Activated CD8-positive, alpha-beta memory T cell treated with anti-CD3 and anti-CD28 coated beads, Interleukin-2, amount 50 U/mL, for 1 hour (primary cell): ENCODE data around the gene DIPK2A.

Experiments used
- DNase-seq: peaks from one replicate; pipeline ENCODE4 v3.0.0-alpha.2; 2020; ENCODE audit errors: extremely low read depth

DIPK2A gene

DNA sequence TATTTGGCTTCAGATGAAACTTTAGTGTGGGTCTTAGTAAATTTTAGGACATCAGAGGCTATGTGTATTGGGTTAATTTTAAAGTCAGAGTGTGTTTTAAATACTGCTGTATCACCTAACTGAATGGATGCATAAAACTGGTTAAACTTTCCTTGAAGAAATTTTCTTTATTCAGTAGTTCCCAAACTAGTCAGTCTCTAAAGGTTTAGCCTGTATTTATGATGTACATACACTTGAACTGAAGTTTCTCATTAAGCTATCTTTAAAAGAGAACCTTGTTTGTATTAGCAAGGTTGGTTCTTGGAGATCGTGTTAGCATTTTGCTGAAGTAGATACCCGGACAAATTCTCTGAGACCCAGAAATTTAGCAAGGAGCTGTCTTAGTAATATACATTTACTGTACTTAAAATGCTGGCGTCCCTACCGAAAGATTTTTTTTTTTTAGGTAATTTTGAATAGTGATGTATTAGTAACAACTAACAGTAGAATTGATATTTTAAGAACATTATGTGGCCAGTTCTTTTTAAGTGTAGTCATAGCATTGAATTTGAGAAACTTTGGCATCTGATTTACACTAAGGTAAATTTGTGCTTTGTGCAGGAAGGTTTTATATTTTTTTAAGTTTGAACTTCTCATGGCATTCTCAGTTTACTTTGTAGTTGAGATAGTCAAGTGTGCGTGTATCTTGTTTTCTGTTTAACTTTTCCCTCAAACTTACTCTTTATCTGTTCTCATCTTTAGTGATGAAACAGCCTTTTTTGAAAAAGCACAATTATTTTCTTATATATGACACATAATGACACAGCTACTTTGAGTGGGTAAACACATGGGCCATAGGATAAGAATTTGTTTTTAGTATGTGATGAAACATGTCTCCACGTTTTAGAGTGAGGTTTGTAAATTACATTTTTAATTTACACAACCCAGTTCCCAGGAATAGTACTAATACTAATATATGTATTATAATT lies 2.9 kb downstream of the DIPK2A start:
- no peak for DNase-seq

DNA sequence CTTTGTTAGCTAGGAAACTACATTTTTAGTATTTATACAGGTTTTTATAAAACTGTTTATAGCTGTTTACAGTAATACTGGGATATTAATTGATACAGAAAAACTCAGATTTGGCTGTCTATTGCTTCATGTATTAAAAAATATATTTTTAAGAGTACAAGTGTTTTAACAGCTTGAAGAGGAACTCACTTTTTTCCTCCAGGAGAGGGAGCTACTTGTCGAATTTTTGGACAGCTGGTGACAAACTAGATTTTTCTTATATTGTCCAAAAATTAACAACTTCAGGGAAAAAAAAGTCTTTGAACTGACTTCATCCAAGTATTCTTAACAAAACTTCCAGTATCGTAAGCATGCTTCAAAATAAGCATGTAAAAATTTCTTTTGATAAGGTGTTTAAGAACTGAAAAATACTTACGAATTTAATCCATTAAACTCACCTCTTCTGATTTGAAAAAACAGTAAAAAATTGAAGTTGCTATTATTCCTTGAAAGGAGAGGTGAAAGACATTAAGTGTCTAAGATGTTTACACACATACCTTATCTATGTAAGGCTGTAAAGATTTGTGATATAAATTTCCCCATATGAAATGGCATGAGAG lies 4.0 kb downstream of the DIPK2A start:
- no peak for DNase-seq

DNA sequence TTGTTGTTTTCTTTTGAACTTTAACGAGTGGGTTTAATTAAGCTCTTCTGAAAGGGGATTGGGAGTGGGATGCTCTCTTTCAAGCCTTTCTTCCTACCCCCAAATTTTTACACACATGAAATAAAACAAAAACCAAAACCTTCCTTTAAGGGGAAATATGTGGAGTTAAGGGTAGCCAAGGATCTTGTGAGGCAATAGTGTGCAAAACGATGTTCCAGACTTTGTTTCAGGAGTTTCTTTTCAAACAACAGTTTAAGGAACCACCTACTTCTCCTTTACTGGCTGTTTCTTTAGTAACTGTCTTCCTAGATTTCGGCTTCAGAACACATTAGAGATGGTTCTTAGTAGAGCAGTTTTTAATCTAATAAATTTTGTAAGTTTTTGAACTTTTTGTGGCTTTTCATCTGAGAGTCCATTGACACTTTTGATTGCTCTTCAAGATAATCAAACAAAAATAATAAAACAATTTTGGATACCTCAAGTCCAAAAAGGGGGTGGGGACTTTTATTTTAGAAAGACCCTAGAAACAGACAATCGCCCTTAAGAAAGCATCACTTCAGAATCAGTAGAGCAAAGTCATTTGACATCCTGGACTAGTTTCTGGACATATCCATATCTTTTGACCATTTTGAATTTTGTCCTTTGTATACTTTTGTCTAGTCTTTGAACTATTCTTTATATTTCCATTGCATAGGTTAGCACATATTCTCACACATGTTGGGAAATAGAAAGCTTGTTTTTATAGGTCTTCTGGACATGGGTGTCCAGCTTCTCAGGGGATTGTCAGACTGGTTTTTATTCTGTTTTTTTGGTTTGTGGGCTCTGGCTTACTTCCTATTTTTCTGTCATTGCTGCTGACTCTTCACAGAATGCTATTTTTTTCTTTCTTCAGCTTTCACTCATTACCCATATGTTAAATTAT lies 6.0 kb downstream of the DIPK2A start:
- DNase-seq = no peak

DNA sequence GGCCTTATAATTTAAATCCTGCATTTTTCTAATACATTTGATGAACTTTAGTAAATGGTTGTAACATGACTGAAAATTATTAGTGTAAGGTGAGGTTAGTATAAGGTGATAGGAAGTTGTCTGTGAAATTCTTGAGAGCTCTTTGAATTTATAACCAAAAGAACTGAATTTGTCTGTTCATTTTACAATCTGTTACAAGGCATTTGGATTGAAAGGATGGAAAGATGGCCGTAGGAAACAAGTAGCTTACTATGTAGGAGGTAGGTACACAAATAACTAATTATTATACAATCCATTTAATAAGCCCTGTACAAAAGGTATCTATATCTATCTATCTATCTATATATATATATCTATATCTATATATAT lies 6.6 kb downstream of the DIPK2A start:
- no peak for DNase-seq

DNA sequence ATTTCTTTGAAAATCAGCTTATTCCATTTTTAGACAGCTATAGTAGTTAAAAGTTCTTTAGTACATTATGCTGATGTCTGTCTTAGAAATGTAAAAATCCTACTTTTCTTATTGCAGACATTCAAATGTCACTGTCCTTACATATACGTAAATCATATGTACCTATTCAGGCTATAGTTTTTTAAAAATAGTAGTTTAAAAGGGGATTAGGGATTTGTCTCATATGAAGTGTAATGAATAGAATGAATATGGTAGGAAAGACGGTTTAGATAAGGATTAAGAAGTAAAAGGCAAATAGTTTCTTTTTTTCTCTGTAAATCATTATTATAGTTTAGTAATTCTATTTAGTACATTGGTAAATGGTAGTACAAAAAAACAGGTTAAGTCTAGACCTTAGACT lies 7.4 kb downstream of the DIPK2A start:
- DNase-seq = no peak

DNA sequence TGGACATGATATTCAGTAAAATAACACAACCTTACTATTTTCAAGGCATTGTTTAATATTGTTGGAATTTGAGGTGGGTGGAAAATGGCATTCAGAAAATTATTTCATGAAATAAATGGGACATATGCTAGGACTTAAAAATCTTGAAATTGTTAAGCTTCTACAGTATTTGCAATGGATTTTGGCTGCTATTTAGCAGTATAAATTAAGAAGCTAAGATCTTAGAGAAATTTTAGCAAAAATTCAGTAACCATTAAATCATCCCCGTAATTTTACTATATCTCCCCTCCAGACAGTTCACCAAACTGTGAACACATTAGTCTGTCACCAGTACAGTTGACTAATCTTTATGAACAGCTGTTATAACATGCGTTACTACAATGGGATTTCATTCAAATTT lies 8.2 kb downstream of the DIPK2A start:
- no peak for DNase-seq

DNA sequence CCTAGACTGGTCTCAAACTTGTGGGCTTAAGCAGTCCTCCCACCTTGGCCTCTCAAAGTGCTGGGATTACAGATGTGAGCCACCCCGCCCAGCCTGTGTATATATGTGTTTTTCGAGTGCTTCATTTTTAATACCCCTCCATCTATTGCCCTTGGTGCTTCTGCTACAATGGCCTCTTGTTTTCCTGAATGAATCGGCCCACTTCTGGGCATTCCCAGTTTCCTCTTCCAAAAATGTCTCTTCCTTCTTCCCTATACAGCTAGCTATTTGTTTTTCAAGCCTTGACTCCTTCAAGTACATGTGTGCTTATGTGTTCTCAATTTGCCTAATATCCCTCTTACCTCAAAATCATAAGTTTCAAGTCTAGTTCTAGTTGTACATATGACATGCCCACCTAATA lies 16.7 kb downstream of the DIPK2A start:
- DNase-seq = no peak

DNA sequence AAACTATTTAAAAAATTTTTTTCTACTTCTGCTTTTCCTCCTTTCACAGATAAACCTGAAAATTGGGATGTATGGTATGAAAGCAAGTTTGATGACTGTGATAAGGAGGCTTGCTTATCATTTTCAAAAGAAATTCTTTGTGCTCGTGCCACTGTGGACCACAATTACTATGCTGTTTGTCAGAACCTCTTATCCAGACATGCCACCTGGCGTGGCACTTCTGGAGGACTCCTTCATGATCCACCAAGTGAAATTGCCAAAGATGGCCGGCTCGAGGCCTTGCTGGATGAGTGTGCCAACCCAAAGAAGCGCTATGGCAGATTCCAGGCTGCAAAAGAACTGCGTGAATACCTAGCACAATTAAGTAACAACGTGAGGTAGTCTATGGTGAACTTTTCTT lies 17.8 kb downstream of the DIPK2A start:
- no peak for DNase-seq

DNA sequence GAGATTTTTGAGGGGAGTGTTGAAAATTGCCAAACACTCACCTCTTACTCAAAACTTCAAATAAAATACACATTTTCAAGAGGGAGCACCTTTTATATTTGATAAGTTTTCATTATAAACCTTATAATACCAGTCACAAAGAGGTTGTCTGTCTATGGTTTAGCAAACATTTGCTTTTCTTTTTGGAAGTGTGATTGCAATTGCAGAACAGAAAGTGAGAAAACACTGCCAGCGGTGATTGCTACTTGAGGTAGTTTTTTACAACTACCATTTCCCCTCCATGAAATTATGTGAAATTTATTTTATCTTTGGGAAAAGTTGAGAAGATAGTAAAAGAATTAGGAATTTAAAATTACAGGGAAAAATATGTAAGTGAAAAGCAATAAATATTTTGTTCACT lies 20.1 kb downstream of the DIPK2A start:
- DNase-seq = no peak

DNA sequence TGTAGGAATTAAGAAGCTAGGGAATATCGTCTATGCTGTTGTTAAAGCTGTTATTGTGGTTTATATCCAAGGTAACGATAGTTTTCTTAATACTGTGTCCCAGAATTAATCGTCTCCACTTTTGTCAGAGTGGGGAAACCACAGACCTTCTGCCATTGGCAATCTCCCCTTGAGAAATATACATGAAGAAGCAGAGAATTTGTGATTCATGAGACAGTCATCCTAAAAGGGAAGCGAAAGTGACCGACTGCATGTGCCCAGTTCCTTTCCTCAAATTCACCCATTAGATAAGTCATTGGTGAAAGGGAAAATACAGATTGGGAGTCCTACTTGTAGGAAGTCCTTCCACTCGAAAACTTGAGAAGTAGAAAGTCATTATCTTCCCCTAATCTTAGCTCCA lies 26.6 kb downstream of the DIPK2A start:
- DNase-seq = no peak

DNA sequence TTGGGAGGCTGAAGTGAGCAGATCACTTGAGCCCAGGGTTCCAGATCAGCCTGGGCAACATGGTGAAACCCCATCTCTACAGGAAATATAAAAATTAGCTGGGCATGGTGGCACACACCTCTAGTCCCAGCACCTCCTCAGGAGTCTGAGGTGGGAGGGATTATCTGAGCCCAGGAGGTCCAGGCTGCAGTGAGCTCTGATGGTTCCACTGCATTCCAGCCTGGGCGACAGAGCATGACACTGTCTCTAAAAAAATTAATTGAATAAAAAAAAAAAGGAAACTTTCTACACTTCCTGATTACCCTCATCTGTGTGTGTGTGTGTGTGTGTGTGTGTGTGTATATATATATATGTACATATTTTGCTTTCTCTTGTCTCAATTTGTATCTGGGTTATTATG lies 31.4 kb downstream of the DIPK2A start:
- no peak for DNase-seq

DNA sequence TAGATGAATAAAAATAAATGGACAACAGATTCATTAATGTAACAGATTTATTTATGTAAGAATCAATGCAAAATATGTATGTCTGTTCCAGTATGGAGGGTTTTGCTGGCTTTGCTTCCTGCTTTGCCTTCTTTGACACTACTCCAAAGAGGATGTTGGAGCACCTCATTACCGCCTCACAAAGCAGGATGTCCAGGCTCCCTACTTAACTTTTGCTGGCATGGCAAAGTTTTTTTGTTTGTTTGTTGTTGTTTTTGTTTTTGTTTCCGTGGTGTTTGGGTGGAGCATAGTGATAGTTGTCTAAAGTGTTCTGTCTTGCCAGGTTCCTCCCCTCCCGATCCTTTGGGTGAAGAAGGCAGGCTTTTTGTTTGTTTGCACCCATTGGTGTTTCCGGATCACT lies 38.7 kb downstream of the DIPK2A start:
- DNase-seq = no peak

DNA sequence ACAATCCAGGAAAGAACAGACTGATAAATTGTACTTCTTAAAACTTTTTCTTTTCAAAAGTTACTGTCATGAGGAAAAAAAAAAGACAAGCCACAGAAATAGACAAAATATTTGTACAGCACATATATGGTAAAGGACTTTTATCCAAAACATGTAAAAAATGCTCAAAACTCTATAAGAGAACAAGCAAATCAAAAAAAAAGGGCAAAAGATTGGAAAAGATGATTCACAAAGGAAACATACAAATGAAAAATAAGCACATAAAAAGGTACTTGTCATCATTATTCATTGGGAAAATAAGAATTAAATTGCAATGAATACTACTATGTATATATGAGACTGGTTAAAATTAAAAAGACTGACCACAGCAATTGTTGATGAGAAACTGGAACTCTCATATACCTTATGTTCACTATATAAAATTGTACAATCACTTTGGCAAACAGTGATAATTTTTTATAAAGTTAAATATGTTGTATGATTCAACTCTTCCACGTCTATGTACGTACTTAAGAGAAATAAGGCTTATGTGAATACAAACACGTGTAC lies 39.7 kb downstream of the DIPK2A start:
- no peak for DNase-seq

DNA sequence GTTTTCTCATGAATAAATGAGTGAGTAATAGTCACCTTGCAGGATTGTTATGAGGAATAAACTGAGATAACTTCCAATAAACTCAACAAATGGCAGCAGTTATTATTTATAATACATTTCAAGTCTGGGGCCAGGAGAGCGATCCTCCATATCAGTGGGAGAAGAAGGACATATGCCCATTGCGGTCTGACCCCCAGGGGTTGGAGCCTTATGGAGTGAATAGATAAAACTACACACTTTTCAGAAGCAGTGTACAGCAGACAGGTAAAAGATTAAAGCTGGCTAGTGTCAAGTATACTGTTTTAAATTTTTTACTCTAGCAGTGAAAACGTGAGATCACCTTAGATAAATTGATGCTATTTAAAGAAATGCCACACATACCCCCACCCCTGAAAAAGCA lies 43.5 kb downstream of the DIPK2A start:
- no peak for DNase-seq

DNA sequence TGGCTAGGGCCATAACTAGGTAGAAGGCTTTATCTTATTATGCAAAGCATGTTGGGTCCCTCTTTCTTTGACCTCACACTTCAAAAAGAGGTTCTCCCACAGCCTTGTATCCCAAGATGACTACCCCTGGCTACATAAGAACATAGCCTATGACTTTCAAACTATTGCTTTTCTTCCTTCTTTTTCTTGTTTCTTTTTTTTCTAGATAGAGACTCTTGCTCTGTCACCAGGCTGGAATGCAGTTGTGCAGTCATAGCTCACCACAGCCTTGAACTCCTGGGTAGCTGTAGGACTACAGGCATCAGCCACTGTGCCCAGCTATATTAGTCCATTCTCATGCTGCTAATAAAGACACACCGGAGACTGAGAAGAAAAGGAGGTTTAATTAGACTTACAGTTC lies 47.2 kb downstream of the DIPK2A start:
- no peak for DNase-seq
